ENCODE data around the gene SUPT3H. TPM values are rescaled to one million over a fixed set of nuclear protein-coding genes. Genes with fewer than 3 reads are reported as not detected.

Gene SUPT3H
- total and polyA plus RNA-seq, 2 of the 13 experiments (the other 11 are each of a cell fraction or from before 2014, with no cell fraction given), result 11.9 to 36.1 TPM

DNA sequence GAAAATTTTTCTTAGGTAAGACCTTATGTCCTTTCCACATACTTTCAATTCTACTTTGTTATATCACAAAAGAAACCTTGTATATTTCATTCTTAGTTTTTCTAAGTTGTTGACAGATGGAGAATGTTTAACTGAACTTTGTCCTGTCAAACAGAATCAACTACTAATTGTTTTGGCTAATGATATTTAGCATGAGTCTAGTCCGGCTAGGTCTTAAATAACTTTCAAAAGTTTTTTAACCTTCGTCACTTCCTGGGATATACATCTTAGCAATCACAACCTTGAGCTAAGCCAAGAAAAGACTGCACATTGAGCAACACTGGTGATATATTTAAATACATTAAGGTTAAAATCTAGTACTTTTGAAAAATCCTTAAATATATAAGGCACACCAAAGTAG, 112.5 kb downstream of the SUPT3H start (continued):
- TF ChIP-seq, protein P1, sequence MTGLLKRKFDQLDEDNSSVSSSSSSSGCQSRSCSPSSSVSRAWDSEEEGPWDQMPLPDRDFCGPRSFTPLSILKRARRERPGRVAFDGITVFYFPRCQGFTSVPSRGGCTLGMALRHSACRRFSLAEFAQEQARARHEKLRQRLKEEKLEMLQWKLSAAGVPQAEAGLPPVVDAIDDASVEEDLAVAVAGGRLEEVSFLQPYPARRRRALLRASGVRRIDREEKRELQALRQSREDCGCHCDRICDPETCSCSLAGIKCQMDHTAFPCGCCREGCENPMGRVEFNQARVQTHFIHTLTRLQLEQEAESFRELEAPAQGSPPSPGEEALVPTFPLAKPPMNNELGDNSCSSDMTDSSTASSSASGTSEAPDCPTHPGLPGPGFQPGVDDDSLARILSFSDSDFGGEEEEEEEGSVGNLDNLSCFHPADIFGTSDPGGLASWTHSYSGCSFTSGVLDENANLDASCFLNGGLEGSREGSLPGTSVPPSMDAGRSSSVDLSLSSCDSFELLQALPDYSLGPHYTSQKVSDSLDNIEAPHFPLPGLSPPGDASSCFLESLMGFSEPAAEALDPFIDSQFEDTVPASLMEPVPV (CRISPR knock-in tag; IDR thresholded peaks at IDR 0.05), result no peak
- TF ChIP-seq KDM1A (CRISPR knock-in tag; IDR thresholded peaks at IDR 0.05) (no peak), ARNT2 (CRISPR knock-in tag; IDR thresholded peaks at IDR 0.05; ENCODE audit: low read depth) (no peak), ZNF850 (CRISPR knock-in tag; conservative IDR thresholded peaks at IDR 0.05) (no peak), PPARG (CRISPR knock-in tag; conservative IDR thresholded peaks at IDR 0.05) (peak; percentile 76), ELF3 (CRISPR knock-in tag; IDR thresholded peaks at IDR 0.05) (0 out of 2 replicates have a peak, but pooled peaks have one; percentile 16), SALL2 (CRISPR knock-in tag; IDR thresholded peaks at IDR 0.05) (no peak), ZNF703 (CRISPR knock-in tag; IDR thresholded peaks at IDR 0.05; ENCODE audit: borderline replicate concordance) (no peak), ZNF598 (CRISPR knock-in tag; IDR thresholded peaks at IDR 0.05; ENCODE audit: borderline replicate concordance) (no peak), NFRKB (IDR thresholded peaks at IDR 0.05) (no peak), ZMYM2 (CRISPR knock-in tag; IDR thresholded peaks at IDR 0.05) (no peak), POLR2AphosphoS5 (IDR thresholded peaks at IDR 0.05; ENCODE audit: low read depth, low read length) (no peak), ZNF746 (CRISPR knock-in tag; IDR thresholded peaks at IDR 0.05) (no peak), ZNF672 (CRISPR knock-in tag; IDR thresholded peaks at IDR 0.05) (no peak), FOXA3 (CRISPR knock-in tag; IDR thresholded peaks at IDR 0.05) (peak; percentile 79), NR2F6 (IDR thresholded peaks at IDR 0.05) (no peak), NR2F6 (CRISPR knock-in tag; IDR thresholded peaks at IDR 0.05) (no peak), RCOR2 (CRISPR knock-in tag; IDR thresholded peaks at IDR 0.05) (0 out of 2 replicates have a peak, but pooled peaks have one; percentile 24), POGZ (CRISPR knock-in tag; IDR thresholded peaks at IDR 0.05) (peak; percentile 78), ZSCAN9 (CRISPR knock-in tag; IDR thresholded peaks at IDR 0.05; ENCODE audit: borderline replicate concordance) (no peak), ZSCAN31 (CRISPR knock-in tag; IDR thresholded peaks at IDR 0.05; ENCODE audit: low read depth) (no peak), ASH2L (IDR thresholded peaks at IDR 0.05; ENCODE audit: insufficient read length, low read depth, low read length) (no peak), ZNF121 (CRISPR knock-in tag; IDR thresholded peaks at IDR 0.05) (no peak), JARID2 (CRISPR knock-in tag; IDR thresholded peaks at IDR 0.05; ENCODE audit: insufficient replicate concordance) (no peak), MXD4 (CRISPR knock-in tag; IDR thresholded peaks at IDR 0.05) (no peak), SP5 (CRISPR knock-in tag; IDR thresholded peaks at IDR 0.05; ENCODE audit: borderline replicate concordance, low read depth) (no peak)
- TF ChIP-seq, protein P2, sequence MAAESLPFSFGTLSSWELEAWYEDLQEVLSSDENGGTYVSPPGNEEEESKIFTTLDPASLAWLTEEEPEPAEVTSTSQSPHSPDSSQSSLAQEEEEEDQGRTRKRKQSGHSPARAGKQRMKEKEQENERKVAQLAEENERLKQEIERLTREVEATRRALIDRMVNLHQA (CRISPR knock-in tag; IDR thresholded peaks at IDR 0.05), result no peak
- TF ChIP-seq, protein P3, sequence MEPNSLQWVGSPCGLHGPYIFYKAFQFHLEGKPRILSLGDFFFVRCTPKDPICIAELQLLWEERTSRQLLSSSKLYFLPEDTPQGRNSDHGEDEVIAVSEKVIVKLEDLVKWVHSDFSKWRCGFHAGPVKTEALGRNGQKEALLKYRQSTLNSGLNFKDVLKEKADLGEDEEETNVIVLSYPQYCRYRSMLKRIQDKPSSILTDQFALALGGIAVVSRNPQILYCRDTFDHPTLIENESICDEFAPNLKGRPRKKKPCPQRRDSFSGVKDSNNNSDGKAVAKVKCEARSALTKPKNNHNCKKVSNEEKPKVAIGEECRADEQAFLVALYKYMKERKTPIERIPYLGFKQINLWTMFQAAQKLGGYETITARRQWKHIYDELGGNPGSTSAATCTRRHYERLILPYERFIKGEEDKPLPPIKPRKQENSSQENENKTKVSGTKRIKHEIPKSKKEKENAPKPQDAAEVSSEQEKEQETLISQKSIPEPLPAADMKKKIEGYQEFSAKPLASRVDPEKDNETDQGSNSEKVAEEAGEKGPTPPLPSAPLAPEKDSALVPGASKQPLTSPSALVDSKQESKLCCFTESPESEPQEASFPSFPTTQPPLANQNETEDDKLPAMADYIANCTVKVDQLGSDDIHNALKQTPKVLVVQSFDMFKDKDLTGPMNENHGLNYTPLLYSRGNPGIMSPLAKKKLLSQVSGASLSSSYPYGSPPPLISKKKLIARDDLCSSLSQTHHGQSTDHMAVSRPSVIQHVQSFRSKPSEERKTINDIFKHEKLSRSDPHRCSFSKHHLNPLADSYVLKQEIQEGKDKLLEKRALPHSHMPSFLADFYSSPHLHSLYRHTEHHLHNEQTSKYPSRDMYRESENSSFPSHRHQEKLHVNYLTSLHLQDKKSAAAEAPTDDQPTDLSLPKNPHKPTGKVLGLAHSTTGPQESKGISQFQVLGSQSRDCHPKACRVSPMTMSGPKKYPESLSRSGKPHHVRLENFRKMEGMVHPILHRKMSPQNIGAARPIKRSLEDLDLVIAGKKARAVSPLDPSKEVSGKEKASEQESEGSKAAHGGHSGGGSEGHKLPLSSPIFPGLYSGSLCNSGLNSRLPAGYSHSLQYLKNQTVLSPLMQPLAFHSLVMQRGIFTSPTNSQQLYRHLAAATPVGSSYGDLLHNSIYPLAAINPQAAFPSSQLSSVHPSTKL (CRISPR knock-in tag; IDR thresholded peaks at IDR 0.05), result peak; percentile 89
- TF ChIP-seq, protein P4, sequence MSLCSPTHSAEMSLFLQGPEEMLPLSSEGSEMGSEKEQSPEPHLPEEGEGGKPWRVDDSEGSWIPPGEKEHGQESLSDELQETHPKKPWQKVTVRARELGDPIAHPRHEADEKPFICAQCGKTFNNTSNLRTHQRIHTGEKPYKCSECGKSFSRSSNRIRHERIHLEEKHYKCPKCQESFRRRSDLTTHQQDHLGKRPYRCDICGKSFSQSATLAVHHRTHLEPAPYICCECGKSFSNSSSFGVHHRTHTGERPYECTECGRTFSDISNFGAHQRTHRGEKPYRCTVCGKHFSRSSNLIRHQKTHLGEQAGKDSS (CRISPR knock-in tag; IDR thresholded peaks at IDR 0.05; ENCODE audit: borderline replicate concordance, low read depth), result no peak

All from HepG2 (cell line).